NCI-H1105 treated with DMSO at 0.1 percent for 48 hours (cell line): ENCODE results near the gene CDC45.
A peak's percentile ranks its signal among the peaks of the same experiment; 100 is the strongest.

Experiments used
- DNase-seq: peaks from one replicate; lab custom pipeline; 2025; lab: John Stamatoyannopoulos, UW

Gene CDC45

GRCh38 chr22:19470010-19470409 lies 9.7 kb upstream of the CDC45 start:
- DNase-seq: no peak

GRCh38 chr22:19471572-19471971 lies 8.1 kb upstream of the CDC45 start:
- no peak for DNase-seq

GRCh38 chr22:19472233-19472632 lies 7.5 kb upstream of the CDC45 start:
- no peak for DNase-seq

GRCh38 chr22:19473578-19473977 lies 6.1 kb upstream of the CDC45 start:
- no peak for DNase-seq

- no peak for DNase-seq
Measured at GRCh38 chr22:19476023-19476422, 3.7 kb upstream of the CDC45 start.

GRCh38 chr22:19477321-19478044 lies 2.2 kb upstream of the CDC45 start:
- DNase-seq: no peak

GRCh38 chr22:19478045-19478900 lies 1.4 kb upstream of the CDC45 start:
- no peak for DNase-seq

GRCh38 chr22:19478901-19479354 lies 792 bp upstream of the CDC45 start, which contains the start of gene UFD1:
Gene UFD1, minus strand, starts transcription at chr22:19479193. Its CDS starts 108 bp downstream, at chr22:19479085.
- DNase-seq: peak; percentile 82

- no peak for DNase-seq
Measured at GRCh38 chr22:19480173-19480568, 451 bp downstream of the CDC45 start.

- DNase-seq: no peak
Measured at GRCh38 chr22:19480789-19481188, 1.1 kb downstream of the CDC45 start.

- no peak for DNase-seq
Measured at GRCh38 chr22:19482297-19482696, 2.6 kb downstream of the CDC45 start.

- no peak for DNase-seq
Measured at GRCh38 chr22:19483481-19484244, 3.9 kb downstream of the CDC45 start.

GRCh38 chr22:19488285-19488684 lies 8.6 kb downstream of the CDC45 start:
- no peak for DNase-seq

GRCh38 chr22:19488884-19489843 lies 9.4 kb downstream of the CDC45 start:
- no peak for DNase-seq

- DNase-seq: no peak
Measured at GRCh38 chr22:19490628-19491230, 11.0 kb downstream of the CDC45 start.

GRCh38 chr22:19492504-19493174 lies 12.9 kb downstream of the CDC45 start:
- DNase-seq: no peak

- no peak for DNase-seq
Measured at GRCh38 chr22:19494001-19494560, 14.4 kb downstream of the CDC45 start.

GRCh38 chr22:19494676-19495173 lies 15.0 kb downstream of the CDC45 start:
- DNase-seq: no peak

GRCh38 chr22:19495562-19496323 lies 16.0 kb downstream of the CDC45 start:
- DNase-seq: no peak
